ENCODE data around the gene FBXO41. TPM values are rescaled to one million over a fixed set of nuclear protein-coding genes. Genes with fewer than 3 reads are reported as not detected.
A peak's percentile ranks its signal among the peaks of the same experiment; 100 is the strongest.

The FBXO41 gene
- total RNA-seq, 2 experiments from 2014 or later: 27.7 to 29.5 TPM

GRCh38 chr2:73286134-73286655, 1.9 kb upstream of the FBXO41 start:
- Mint-ChIP-seq H3K4me3 (peak overlapping the region; percentile 78), H3K9me3 (ENCODE audit: low read depth) (no peaks in the 10 kb centered on the region), H3K27me3 (peaks cover 28% of the 10 kb centered on the region), H3K27ac (no peak overlapping the region), H3K36me3 (ENCODE audit: low read depth) (peaks cover 7% of the 10 kb centered on the region), H3K4me1 (peaks cover 18% of the 10 kb centered on the region)
- ChIA-PET CTCF (interaction anchor here (0.6 to 0.8 kb wide), 3 partner anchors 84 to 110 kb away, joined by 3 to 5 read pairs (median 4); no protein-coding TSS in a partner anchor), POLR2A (interaction anchor here (1.8 kb wide), 1 partner anchor 99 kb away, joined by 4 read pairs; no protein-coding TSS in a partner anchor)
- ATAC-seq (no peak), DNase-seq (no peak)
- intact Hi-C loops (cut with DNase I, micrococcal nuclease): no loop called here

- intact Hi-C loops (cut with DNase I, micrococcal nuclease): loop anchor here in 1 of 2 experiments (2.0 kb wide), 1 partner anchor 50 kb away; the partner anchor contains the start of gene CCT7
- peaks cover 10% of the 10 kb centered on the region for H3K36me3 Mint-ChIP-seq (ENCODE audit: low read depth)
- POLR2A ChIA-PET: interaction anchor here (1.8 kb wide), 1 partner anchor 100 kb away, joined by 4 read pairs; no protein-coding TSS in a partner anchor
- ATAC-seq (peak; percentile 34), DNase-seq (peak; percentile 48)
- CTCF ChIA-PET: interaction anchor here (0.6 to 1.3 kb wide), 4 partner anchors 8 to 886 kb away, joined by 3 to 5 read pairs (median 4); no protein-coding TSS in a partner anchor
- H3K27ac Mint-ChIP-seq: peak overlapping the region; percentile 69
- peaks cover 20% of the 10 kb centered on the region for H3K27me3 Mint-ChIP-seq
- peaks cover 15% of the 10 kb centered on the region for H3K4me1 Mint-ChIP-seq
- no peaks in the 10 kb centered on the region for H3K9me3 Mint-ChIP-seq (ENCODE audit: low read depth)
- peak overlapping the region; percentile 78 for H3K4me3 Mint-ChIP-seq
Measured at GRCh38 chr2:73285159-73285739, 971 bp upstream of the FBXO41 start.

GRCh38 chr2:73283545-73284295, 558 bp downstream of the FBXO41 start:
- H3K27ac Mint-ChIP-seq: peak overlapping the region; percentile 75
- ATAC-seq (peak; percentile 42), DNase-seq (peak; percentile 69)
- CTCF ChIA-PET: interaction anchor here (0.8 to 1.3 kb wide), 2 partner anchors 12 kb away, joined by 3 to 4 read pairs; no protein-coding TSS in a partner anchor
- POLR2A ChIA-PET: no interaction called here
- no peaks in the 10 kb centered on the region for H3K9me3 Mint-ChIP-seq (ENCODE audit: low read depth)
- intact Hi-C loops (cut with DNase I, micrococcal nuclease): loop anchor here (1.0 to 2.0 kb wide), 7 partner anchors 10 to 454 kb away; partner anchors contain the start of genes CCT7 (in 2 of the 2), EGR4 (in 2 of the 2), ALMS1 (in 1 of the 2) and SMYD5 (in 1 of the 2)
- peaks cover 15% of the 10 kb centered on the region for H3K4me1 Mint-ChIP-seq
- H3K27me3 Mint-ChIP-seq: peaks cover 12% of the 10 kb centered on the region
- H3K4me3 Mint-ChIP-seq: peak overlapping the region; percentile 78
- H3K36me3 Mint-ChIP-seq (ENCODE audit: low read depth): peaks cover 17% of the 10 kb centered on the region

GRCh38 chr2:73282924-73283544, 1.2 kb downstream of the FBXO41 start:
- CTCF ChIA-PET: interaction anchor here (0.8 kb wide), 1 partner anchor 11 kb away, joined by 3 read pairs; no protein-coding TSS in a partner anchor
- peaks cover 23% of the 10 kb centered on the region for H3K36me3 Mint-ChIP-seq (ENCODE audit: low read depth)
- H3K9me3 Mint-ChIP-seq (ENCODE audit: low read depth): no peaks in the 10 kb centered on the region
- DNase-seq (no peak), ATAC-seq (no peak)
- peak overlapping the region; percentile 75 for H3K27ac Mint-ChIP-seq
- peak overlapping the region; percentile 78 for H3K4me3 Mint-ChIP-seq
- H3K4me1 Mint-ChIP-seq: peaks cover 15% of the 10 kb centered on the region
- POLR2A ChIA-PET: no interaction called here
- intact Hi-C loops (cut with DNase I, micrococcal nuclease): no loop called here
- H3K27me3 Mint-ChIP-seq: peaks cover 5% of the 10 kb centered on the region

GRCh38 chr2:73281244-73281643, 3.0 kb downstream of the FBXO41 start:
- H3K27ac Mint-ChIP-seq: no peak overlapping the region
- peaks cover 3% of the 10 kb centered on the region for H3K27me3 Mint-ChIP-seq
- ChIA-PET POLR2A (no interaction called here), CTCF (no interaction called here)
- no peaks in the 10 kb centered on the region for H3K9me3 Mint-ChIP-seq (ENCODE audit: low read depth)
- ATAC-seq (no peak), DNase-seq (no peak)
- intact Hi-C loops (cut with DNase I, micrococcal nuclease): no loop called here
- H3K4me3 Mint-ChIP-seq: no peak overlapping the region
- peaks cover 15% of the 10 kb centered on the region for H3K4me1 Mint-ChIP-seq
- H3K36me3 Mint-ChIP-seq (ENCODE audit: low read depth): peaks cover 33% of the 10 kb centered on the region

- Mint-ChIP-seq H3K4me1 (peaks cover 5% of the 10 kb centered on the region), H3K36me3 (ENCODE audit: low read depth) (peaks cover 37% of the 10 kb centered on the region), H3K9me3 (ENCODE audit: low read depth) (no peaks in the 10 kb centered on the region), H3K4me3 (no peak overlapping the region), H3K27ac (no peak overlapping the region), H3K27me3 (no peaks in the 10 kb centered on the region)
- intact Hi-C loops (cut with DNase I, micrococcal nuclease): no loop called here
- no peak for DNase-seq
- POLR2A ChIA-PET: no interaction called here
- ATAC-seq: no peak
- CTCF ChIA-PET: interaction anchor here (0.6 to 0.7 kb wide), 2 partner anchors 39 to 44 kb away, joined by 3 read pairs; no protein-coding TSS in a partner anchor
Measured at GRCh38 chr2:73279852-73280251, 4.4 kb downstream of the FBXO41 start.

GRCh38 chr2:73272270-73272669, 12.0 kb downstream of the FBXO41 start:
- CTCF ChIA-PET: interaction anchor here (0.6 to 1.5 kb wide), 4 partner anchors 10 to 24 kb away, joined by 3 to 4 read pairs (median 3); partner anchors contain the start of gene FBXO41
- no peak overlapping the region for H3K4me3 Mint-ChIP-seq
- POLR2A ChIA-PET: no interaction called here
- no peaks in the 10 kb centered on the region for H3K27me3 Mint-ChIP-seq
- no peak overlapping the region for H3K27ac Mint-ChIP-seq
- intact Hi-C loops (cut with DNase I, micrococcal nuclease): no loop called here
- H3K4me1 Mint-ChIP-seq: peaks cover 15% of the 10 kb centered on the region
- no peaks in the 10 kb centered on the region for H3K9me3 Mint-ChIP-seq (ENCODE audit: low read depth)
- DNase-seq (no peak), ATAC-seq (no peak)
- H3K36me3 Mint-ChIP-seq (ENCODE audit: low read depth): peaks cover 14% of the 10 kb centered on the region

GRCh38 chr2:73269686-73270465, 14.4 kb downstream of the FBXO41 start:
- Mint-ChIP-seq H3K27ac (no peak overlapping the region), H3K4me1 (peaks cover 21% of the 10 kb centered on the region), H3K9me3 (ENCODE audit: low read depth) (no peaks in the 10 kb centered on the region), H3K27me3 (no peaks in the 10 kb centered on the region), H3K36me3 (ENCODE audit: low read depth) (peaks cover 10% of the 10 kb centered on the region), H3K4me3 (peak overlapping the region; percentile 43)
- DNase-seq: no peak
- CTCF ChIA-PET: interaction anchor here (0.7 kb wide), 1 partner anchor 116 kb away, joined by 3 read pairs; no protein-coding TSS in a partner anchor
- intact Hi-C loops (cut with DNase I, micrococcal nuclease): loop anchor here in 1 of 2 experiments (1.0 kb wide), 4 partner anchors 14 to 115 kb away; partner anchors contain the start of genes ALMS1, CCT7, EGR4 and FBXO41
- peak; percentile 21 for ATAC-seq
- POLR2A ChIA-PET: no interaction called here

- ATAC-seq: peak; percentile 95
- Mint-ChIP-seq H3K27ac (no peak overlapping the region), H3K9me3 (ENCODE audit: low read depth) (no peaks in the 10 kb centered on the region), H3K4me1 (peaks cover 21% of the 10 kb centered on the region), H3K36me3 (ENCODE audit: low read depth) (peaks cover 13% of the 10 kb centered on the region), H3K27me3 (no peaks in the 10 kb centered on the region), H3K4me3 (peak overlapping the region; percentile 18)
- intact Hi-C loops (cut with DNase I, micrococcal nuclease): loop anchor here in 1 of 2 experiments (1.0 kb wide), 4 partner anchors 15 to 116 kb away; partner anchors contain the start of genes ALMS1, CCT7, EGR4 and FBXO41
- ChIA-PET POLR2A (interaction anchor here (0.7 kb wide), 1 partner anchor 18 kb away, joined by 3 read pairs; no protein-coding TSS in a partner anchor), CTCF (interaction anchor here (0.6 to 1.8 kb wide), 4 partner anchors 20 to 33 kb away, joined by 3 to 7 read pairs (median 4); no protein-coding TSS in a partner anchor)
- DNase-seq: peak; percentile 86
Measured at GRCh38 chr2:73268830-73269685, 15.2 kb downstream of the FBXO41 start.

All from activated CD4-positive, alpha-beta T cell treated with anti-CD3 and anti-CD28 coated beads for 36 hours (primary cell).